Immature natural killer cell (primary cell): ENCODE data around the gene OR5H14. TPM values are rescaled to one million over a fixed set of nuclear protein-coding genes. Genes with fewer than 3 reads are reported as not detected.
"Not testable (repeated sequence)": the region's sequence is repeated elsewhere in the genome, so short reads cannot be mapped to it uniquely, and the experiment has no call there.

Experiments
- DNase-seq, 3 donors: peaks; one replicate each; pipeline ENCODE4 v3.0.0; 2022; ENCODE audit warnings: mixed read lengths in 1 of 3
- H3K27ac Mint-ChIP-seq, 6 donors: one replicate each; pipeline ENCODE4 v1.8.0; 2020; ENCODE audit warnings: mixed read lengths in 6 of 6, mild to moderate bottlenecking in 5 of 6, inconsistent platforms in 4 of 6, moderate library complexity in 3 of 6
- H3K27me3 Mint-ChIP-seq, 3 donors: one replicate each; pipeline ENCODE4 v1.8.0; 2020 to 2021; ENCODE audit warnings: low read depth in 3 of 3, mild to moderate bottlenecking in 3 of 3, mixed read lengths in 3 of 3, moderate library complexity in 3 of 3, inconsistent platforms in 1 of 3
- H3K36me3 Mint-ChIP-seq, 3 donors: one replicate each; pipeline ENCODE4 v1.8.0; 2020; ENCODE audit warnings: mixed read lengths in 3 of 3, inconsistent platforms in 2 of 3, mild to moderate bottlenecking in 2 of 3
- H3K4me1 Mint-ChIP-seq, 2 donors: one replicate each; pipeline ENCODE4 v1.8.0; 2020; ENCODE audit warnings: inconsistent platforms in 2 of 2, mild to moderate bottlenecking in 2 of 2, mixed read lengths in 2 of 2, moderate library complexity in 1 of 2
- H3K4me3 Mint-ChIP-seq, 5 donors: one replicate each; pipeline ENCODE4 v1.8.0; 2020; ENCODE audit warnings: mild to moderate bottlenecking in 5 of 5, mixed read lengths in 5 of 5, inconsistent platforms in 3 of 5, moderate library complexity in 3 of 5
- H3K9me3 Mint-ChIP-seq, 6 donors: one replicate each; pipeline ENCODE4 v1.8.0; 2020; ENCODE audit warnings: mild to moderate bottlenecking in 6 of 6, mixed read lengths in 6 of 6, inconsistent platforms in 4 of 6, moderate library complexity in 3 of 6
- polyA plus RNA-seq, 3 donors: library from polyadenylated mRNA; unstranded; fragments of 300-500 nt; fragmentation: Illumina TruSeq; gene quantifications; one replicate each; pipeline ENCODE4 v1.2.3, GENCODE V29; 2021

Gene OR5H14
- polyA plus RNA-seq, 3 donors from 2014 or later: not detected

GRCh38 chr3:98166396-98166795, 19.1 kb downstream of the OR5H14 start, which contains the start of gene OR5H15:
OR5H15 (plus strand) TSS chr3:98166696; CDS start chr3:98168700, 2,004 bp downstream.
- H3K27me3 Mint-ChIP-seq: peaks cover 2 to 3% (median 3%) of the 10 kb centered on the region in 3 donors
- no peaks in the 10 kb centered on the region for H3K36me3 Mint-ChIP-seq
- no peak for DNase-seq
- H3K9me3 Mint-ChIP-seq: peaks cover 0 to 11% (median 0%) of the 10 kb centered on the region in 6 donors
- H3K27ac Mint-ChIP-seq: no peak within 1 kb of the TSS
- no peaks in the 10 kb centered on the region for H3K4me1 Mint-ChIP-seq
- no peak within 1 kb of the TSS for H3K4me3 Mint-ChIP-seq

- Mint-ChIP-seq H3K4me1 (no peaks in the 10 kb centered on the region), H3K9me3 (peaks cover 0 to 9% (median 1%) of the 10 kb centered on the region in 6 donors), H3K27me3 (peaks cover 0 to 5% (median 3%) of the 10 kb centered on the region in 3 donors), H3K27ac (no peak overlapping the region), H3K4me3 (no peak overlapping the region), H3K36me3 (no peaks in the 10 kb centered on the region)
- DNase-seq: no peak
These were observed 23.8 kb downstream of the OR5H14 start for GRCh38 chr3:98171071-98171470.

- Mint-ChIP-seq H3K27ac (no peak overlapping the region), H3K4me3 (no peak overlapping the region)
These were observed 25.3 kb downstream of the OR5H14 start for GRCh38 chr3:98172621-98173020.

GRCh38 chr3:98180319-98180890, 33.1 kb downstream of the OR5H14 start:
- no peaks in the 10 kb centered on the region for H3K4me1 Mint-ChIP-seq
- H3K4me3 Mint-ChIP-seq: no peak overlapping the region
- no peaks in the 10 kb centered on the region for H3K36me3 Mint-ChIP-seq
- H3K27me3 Mint-ChIP-seq: peaks cover 0 to 3% (median 0%) of the 10 kb centered on the region in 3 donors
- peaks cover 0 to 7% (median 1%) of the 10 kb centered on the region in 6 donors for H3K9me3 Mint-ChIP-seq
- no peak overlapping the region for H3K27ac Mint-ChIP-seq
- DNase-seq: no peak

More at GRCh38 chr3:98172621-98173020, 25.3 kb downstream of the OR5H14 start:
- Mint-ChIP-seq H3K36me3 (no peaks in the 10 kb centered on the region), H3K27me3 (peaks cover 3 to 5% (median 3%) of the 10 kb centered on the region in 3 donors), H3K4me1 (no peaks in the 10 kb centered on the region), H3K9me3 (peaks cover 0 to 7% (median 5%) of the 10 kb centered on the region in 6 donors)
- no peak for DNase-seq

- H3K27me3 Mint-ChIP-seq: peaks cover 0 to 1% (median 0%) of the 10 kb centered on the region in 3 donors
- no peaks in the 10 kb centered on the region for H3K36me3 Mint-ChIP-seq
- no peaks in the 10 kb centered on the region for H3K9me3 Mint-ChIP-seq
- no peak for DNase-seq
- no peak overlapping the region for H3K27ac Mint-ChIP-seq
- H3K4me1 Mint-ChIP-seq: no peaks in the 10 kb centered on the region
- H3K4me3 Mint-ChIP-seq: no peak overlapping the region
These were observed 34.9 kb downstream of the OR5H14 start for GRCh38 chr3:98182196-98182595.

GRCh38 chr3:98185180-98185579, 37.9 kb downstream of the OR5H14 start:
- no peak overlapping the region for H3K27ac Mint-ChIP-seq
- DNase-seq: no peak
- no peaks in the 10 kb centered on the region for H3K27me3 Mint-ChIP-seq
- H3K36me3 Mint-ChIP-seq: no peaks in the 10 kb centered on the region
- no peaks in the 10 kb centered on the region for H3K4me1 Mint-ChIP-seq
- H3K4me3 Mint-ChIP-seq: no peak overlapping the region
- no peaks in the 10 kb centered on the region for H3K9me3 Mint-ChIP-seq

- no peak for DNase-seq
- Mint-ChIP-seq H3K36me3 (no peaks in the 10 kb centered on the region), H3K27ac (no peak overlapping the region), H3K4me1 (no peaks in the 10 kb centered on the region), H3K9me3 (peaks cover 0 to 2% (median 0%) of the 10 kb centered on the region in 6 donors), H3K27me3 (no peaks in the 10 kb centered on the region), H3K4me3 (no peak overlapping the region)
These were observed 41.3 kb downstream of the OR5H14 start for GRCh38 chr3:98188545-98188944.

GRCh38 chr3:98190911-98191310, 43.6 kb downstream of the OR5H14 start:
- H3K36me3 Mint-ChIP-seq, H3K9me3 Mint-ChIP-seq, H3K27me3 Mint-ChIP-seq, H3K27ac Mint-ChIP-seq, H3K4me1 Mint-ChIP-seq, DNase-seq, H3K4me3 Mint-ChIP-seq: not testable (repeated sequence)

- H3K9me3 Mint-ChIP-seq, H3K4me1 Mint-ChIP-seq, DNase-seq, H3K27ac Mint-ChIP-seq, H3K36me3 Mint-ChIP-seq, H3K4me3 Mint-ChIP-seq, H3K27me3 Mint-ChIP-seq: not testable (repeated sequence)
These were observed 49.0 kb downstream of the OR5H14 start for GRCh38 chr3:98196293-98196692.

GRCh38 chr3:98199020-98199419, 51.7 kb downstream of the OR5H14 start:
- Mint-ChIP-seq H3K9me3 (peaks cover 0 to 6% (median 0%) of the 10 kb centered on the region in 6 donors), H3K36me3 (no peaks in the 10 kb centered on the region), H3K27ac (no peak overlapping the region), H3K4me1 (no peaks in the 10 kb centered on the region), H3K27me3 (peaks cover 0 to 4% (median 4%) of the 10 kb centered on the region in 3 donors), H3K4me3 (no peak overlapping the region)
- no peak for DNase-seq

Other genes starting within 250 kb of the OR5H14 start
- gene RIOX2, start 175.0 kb upstream of the OR5H14 start, polyA plus RNA-seq: 10 to 100 TPM; 12.3 to 18.8 (median 16.8) TPM
- not detected for gene GABRR3, start 112.2 kb upstream of the OR5H14 start, polyA plus RNA-seq
- not detected for gene OR5AC2, start 60.3 kb upstream of the OR5H14 start, polyA plus RNA-seq
- gene OR5H1, start 16.8 kb upstream of the OR5H14 start, polyA plus RNA-seq: not detected
- gene OR5H15, start 19.2 kb downstream of the OR5H14 start, polyA plus RNA-seq: not detected
- gene OR5H6, start 116.8 kb downstream of the OR5H14 start, polyA plus RNA-seq: not detected
- not detected for gene OR5H2, start 135.0 kb downstream of the OR5H14 start, polyA plus RNA-seq
- gene OR5K4, start 206.4 kb downstream of the OR5H14 start, polyA plus RNA-seq: not detected
- not detected for gene OR5K3, start 243.2 kb downstream of the OR5H14 start, polyA plus RNA-seq